ENCODE results near the gene CPED1. TPM values are rescaled to one million over a fixed set of nuclear protein-coding genes. Genes with fewer than 3 reads are reported as not detected.
A peak's percentile ranks its signal among the peaks of the same experiment; 100 is the strongest.
"Not testable (repeated sequence)": the region's sequence is repeated elsewhere in the genome, so short reads cannot be mapped to it uniquely, and the experiment has no call there.

CPED1 gene
- total RNA-seq, 2 donors from 2014 or later: 3.4 to 15.9 TPM

DNA sequence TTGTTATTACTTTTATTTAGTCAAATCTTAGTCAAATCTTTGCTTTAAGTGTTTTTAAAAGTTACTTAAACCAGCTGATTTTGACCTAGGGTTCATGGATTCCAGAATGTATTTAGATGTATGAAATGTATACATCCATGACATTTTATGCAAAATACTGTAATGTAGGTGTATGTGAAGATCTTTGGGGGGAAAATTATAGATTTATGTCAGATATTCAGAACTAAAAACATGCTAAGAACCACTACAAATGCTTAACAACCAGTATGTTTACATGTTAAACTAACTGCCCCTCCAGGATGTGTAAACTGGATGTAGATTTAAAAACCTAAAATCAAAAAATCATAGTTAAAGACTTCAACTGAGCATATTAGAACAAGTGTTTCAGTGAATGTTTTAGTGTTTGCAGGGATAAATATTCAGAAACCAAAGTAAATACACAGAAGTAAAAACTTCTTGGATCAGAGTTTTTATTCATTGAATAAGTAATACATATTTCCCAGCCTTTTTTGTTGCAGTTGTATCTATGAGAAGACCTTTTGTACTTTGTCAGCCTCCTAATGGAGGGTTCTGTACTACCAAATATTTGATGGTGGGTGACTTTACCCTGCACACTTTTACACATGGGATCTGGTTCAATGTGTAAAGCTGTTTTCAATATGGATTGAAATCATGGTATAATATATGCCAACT lies 3.9 kb downstream of the CPED1 start:
- no peak for DNase-seq
- ATAC-seq: no peak
- intact Hi-C loops (cut with DNase I, micrococcal nuclease): no loop called here

DNA sequence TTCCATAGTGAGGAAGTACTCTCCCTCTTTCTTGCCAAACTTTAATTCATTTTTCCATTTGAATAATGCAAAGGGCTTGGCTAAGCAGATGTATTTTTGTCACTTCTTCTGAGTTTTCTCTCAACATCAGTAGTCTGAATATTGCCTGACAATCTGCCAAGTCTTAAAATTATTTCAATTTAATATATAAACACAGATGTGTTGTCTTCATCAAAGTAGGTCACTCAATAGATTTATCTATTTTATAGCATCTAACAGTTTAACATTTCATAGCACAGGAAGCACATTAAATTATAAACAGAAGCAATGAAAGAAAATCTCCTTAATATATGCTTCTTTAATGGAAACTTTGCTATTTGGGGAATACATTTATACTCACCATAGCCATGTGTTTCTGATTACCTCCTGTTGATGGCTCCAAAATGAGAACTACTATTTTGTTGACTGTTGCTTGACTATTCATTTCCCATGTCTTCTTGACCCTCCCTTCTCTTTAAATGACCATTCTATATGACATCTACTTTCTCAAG lies 4.5 kb downstream of the CPED1 start:
- intact Hi-C loops (cut with DNase I, micrococcal nuclease): no loop called here
- ATAC-seq (no peak), DNase-seq (no peak)

DNA sequence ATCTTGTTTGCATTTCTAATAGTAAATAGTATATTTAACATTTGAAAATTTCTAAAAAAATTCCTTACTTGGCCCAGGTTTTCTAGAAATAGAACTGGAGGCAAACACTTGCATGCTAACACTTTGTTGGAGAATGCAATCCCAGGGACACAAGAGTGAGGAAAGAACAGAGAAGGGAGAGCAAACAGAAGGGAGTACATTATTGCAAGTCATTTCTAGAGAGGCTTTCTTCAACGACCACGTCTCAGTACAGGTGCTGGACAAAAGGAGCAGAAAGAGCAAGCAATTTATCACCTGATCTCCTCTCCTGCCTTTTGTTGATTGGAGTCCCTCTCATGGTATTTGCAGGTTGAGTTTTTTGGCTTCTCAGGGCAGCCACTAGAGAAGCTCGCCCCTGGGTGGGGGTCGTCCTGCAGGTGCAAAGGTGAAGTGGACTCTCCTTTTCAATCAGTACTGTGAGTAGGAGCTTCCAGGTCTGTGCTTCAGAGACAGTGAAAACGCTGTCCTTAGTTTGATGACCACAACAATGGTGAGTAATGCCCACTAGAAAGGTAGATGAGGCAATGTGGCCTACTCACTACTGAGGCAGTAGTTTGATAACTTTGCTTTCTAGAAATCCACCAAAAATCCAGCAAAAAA lies 5.2 kb downstream of the CPED1 start:
- no peak for ATAC-seq
- intact Hi-C loops (cut with DNase I, micrococcal nuclease): no loop called here
- no peak for DNase-seq

DNA sequence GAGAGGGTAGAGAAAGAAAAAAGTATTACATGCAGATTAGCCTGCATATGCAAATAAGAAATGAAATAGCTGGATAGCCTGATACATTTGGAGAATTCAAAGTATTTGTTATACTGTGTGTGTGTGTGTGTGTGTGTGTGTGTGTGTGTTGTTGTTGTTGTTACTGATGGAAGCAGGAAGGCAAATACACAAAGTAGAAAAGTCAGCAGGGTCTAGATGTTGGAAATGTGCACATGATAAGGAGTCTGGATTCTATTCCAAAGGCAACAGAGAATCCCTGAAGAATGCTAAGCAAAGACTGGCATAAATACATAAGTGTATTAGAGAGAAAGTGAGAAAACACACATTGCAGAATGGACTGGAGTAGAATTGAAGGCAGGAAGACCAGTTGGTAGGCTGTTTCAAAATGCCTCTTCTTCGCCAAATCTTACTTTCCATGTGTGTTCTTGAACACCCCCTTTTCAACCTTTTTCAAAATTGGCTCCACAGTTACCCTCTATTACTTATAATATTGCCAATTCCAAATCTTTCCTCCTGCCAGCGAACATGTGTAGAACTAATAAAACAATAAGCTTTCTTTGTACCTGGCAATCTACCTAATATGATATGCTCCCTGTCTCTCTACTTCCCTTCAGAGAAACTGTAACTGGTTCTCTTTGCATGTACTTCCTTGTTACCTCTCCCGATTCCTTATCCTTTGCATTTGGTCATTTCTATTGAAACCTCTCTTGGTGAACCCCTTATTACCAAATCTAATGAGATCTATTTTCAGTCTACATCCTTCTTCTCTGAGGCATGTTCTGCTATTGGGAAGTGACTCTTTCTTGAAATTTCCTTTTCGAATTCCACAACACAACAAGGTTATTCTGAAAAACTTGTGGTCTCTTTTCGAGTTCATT lies 6.2 kb downstream of the CPED1 start:
- no peak for ATAC-seq
- DNase-seq: no peak
- intact Hi-C loops (cut with DNase I, micrococcal nuclease): no loop called here

DNA sequence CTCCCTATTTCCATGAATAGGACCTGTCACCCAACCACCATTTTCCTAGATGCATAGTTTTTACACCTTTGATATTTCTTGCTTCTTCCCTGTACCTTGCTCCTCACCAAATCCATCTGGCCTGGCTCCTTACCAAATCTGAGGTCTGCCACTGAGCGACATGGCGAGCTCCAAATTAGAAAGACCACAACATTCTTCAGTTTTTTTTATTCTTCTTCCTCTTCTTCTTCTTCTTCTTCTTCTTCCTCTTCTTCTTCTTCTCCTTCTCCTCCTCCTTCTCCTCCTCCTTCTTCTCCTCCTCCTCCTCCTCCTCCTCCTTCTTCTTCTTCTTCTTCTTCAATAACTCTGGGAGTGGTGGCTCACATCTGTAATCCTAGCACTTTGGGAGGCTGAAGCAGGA lies 7.1 kb downstream of the CPED1 start:
- intact Hi-C loops (cut with DNase I, micrococcal nuclease): no loop called here
- no peak for DNase-seq
- no peak for ATAC-seq

DNA sequence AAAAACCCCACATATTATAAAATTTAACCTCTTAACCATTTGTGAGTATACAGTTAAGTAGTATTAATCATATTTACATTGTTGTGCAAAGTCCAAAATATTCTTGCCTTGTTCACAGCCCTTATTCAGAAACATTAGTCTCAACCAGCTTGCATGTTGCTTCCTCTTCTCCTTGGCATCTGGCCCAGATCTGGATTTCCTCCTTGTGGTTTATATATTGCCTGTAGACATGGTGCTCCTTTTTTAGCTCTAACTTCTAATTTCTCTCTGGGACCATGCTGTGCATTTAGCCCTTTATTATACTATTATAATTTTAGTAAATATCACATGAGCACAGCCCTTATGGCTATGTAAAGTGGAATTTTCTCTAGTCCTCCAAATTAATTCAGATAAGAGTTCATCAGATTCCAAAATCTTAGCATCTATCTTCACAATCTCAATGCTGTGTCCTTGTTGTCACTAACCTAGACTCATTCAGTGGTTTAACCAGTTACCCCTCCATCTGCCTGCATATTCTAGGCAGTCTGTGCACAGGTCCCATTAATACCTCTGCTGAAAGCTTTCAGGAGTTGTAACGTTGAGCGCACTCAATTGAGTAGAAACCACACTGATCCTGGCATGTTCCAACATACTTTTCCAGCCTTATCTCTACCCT lies 7.9 kb downstream of the CPED1 start:
- intact Hi-C loops (cut with DNase I, micrococcal nuclease): no loop called here
- DNase-seq (peak; percentile 79 to 83), ATAC-seq (peak; percentile 90)

DNA sequence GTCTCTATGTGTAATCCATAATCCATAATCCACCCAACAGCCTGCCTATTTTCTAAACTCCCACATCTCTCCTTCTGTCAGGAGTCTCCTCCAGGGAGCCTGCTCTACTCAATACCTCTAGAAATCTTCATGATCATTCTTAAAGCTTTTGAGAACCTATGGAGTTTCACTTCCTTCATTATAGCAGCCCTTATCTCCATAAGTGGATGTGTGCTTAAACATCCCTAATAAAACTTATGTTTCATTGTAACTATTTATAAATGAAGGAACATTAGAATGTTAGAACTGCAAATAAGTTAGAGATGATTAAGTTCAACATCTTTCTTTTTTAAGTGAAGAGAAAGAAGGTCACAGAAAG lies 8.5 kb downstream of the CPED1 start:
- ATAC-seq (no peak), DNase-seq (no peak)
- intact Hi-C loops (cut with DNase I, micrococcal nuclease): no loop called here

DNA sequence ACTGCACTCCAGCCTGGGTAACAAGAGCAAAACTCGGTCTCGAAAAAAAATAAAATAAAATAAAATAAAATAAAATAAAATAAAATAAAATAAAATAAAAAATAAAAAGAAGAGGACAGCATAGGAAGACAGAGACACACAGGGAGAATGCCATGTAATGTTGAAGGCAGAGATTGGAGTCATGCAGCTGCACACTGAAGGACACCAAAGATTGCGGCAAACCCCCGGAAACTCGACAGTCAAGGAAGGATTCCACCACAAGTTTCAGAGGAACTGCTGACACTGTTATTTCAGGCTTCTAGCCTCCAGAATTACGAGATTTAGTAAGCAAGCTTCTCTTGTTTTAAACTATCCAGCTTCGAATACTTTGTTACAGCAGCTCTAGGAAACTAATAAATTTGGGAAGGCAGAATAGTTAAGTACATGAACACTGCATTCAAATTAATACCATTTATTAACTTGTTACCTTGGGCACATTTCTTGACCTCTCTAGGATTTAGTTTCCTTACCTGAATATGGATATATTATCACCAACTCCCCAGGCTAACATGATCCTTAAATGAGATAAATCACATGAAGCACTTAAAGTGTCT lies 9.5 kb downstream of the CPED1 start:
- ATAC-seq: no peak
- DNase-seq: peak in 1 of 2 donors; percentile 27

DNA sequence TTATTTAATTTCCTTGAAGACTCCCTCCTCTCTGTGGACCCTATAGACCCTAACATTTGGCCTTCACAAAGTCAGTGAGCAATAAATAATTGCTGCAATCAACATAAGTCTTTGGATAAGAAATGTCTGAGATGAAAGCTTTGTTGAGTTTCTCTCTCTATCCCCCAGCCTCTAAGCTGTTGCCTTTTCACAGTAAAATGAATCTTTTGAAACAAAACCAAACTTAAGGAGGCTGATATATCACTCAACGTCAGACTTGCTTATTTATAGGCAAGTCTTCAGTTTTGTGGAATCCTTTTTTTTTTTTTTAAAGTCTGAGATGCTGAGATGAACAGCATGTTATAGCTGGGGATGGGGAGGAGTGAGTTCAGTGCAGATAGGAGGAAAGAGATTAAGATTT lies 10.0 kb downstream of the CPED1 start:
- DNase-seq (no peak), ATAC-seq (no peak)
- intact Hi-C loops (cut with DNase I, micrococcal nuclease): no loop called here

More for the DNA sequence above, 9.5 kb downstream of the CPED1 start:
- intact Hi-C loops (cut with DNase I, micrococcal nuclease): no loop called here

DNA sequence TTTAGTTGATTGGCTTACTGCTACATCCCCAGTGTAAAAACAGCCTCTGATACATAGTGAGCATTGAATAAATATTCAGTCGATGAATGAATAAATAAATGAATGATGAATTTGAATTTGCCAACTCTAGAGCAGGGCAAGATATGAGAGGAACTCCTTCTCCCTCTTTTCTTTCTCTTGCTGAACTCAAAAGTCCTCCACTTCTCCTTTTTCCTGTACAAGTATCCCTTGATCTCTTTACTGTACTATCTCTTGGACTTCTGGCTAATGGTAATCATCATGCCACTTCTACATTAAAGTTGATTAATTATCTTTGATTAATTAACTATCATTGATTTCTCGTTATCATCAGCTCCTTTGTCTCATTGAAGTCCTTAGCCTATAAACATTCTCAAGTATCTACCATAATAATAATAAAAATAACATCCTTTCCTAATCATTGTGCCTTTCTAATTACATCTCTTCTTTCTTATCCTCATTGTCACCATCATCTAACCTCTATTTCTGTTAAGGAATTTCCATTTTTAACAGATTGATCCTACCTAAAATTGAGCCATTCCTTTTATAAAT lies 10.6 kb downstream of the CPED1 start:
- intact Hi-C loops (cut with DNase I, micrococcal nuclease): no loop called here
- ATAC-seq (no peak), DNase-seq (no peak)

DNA sequence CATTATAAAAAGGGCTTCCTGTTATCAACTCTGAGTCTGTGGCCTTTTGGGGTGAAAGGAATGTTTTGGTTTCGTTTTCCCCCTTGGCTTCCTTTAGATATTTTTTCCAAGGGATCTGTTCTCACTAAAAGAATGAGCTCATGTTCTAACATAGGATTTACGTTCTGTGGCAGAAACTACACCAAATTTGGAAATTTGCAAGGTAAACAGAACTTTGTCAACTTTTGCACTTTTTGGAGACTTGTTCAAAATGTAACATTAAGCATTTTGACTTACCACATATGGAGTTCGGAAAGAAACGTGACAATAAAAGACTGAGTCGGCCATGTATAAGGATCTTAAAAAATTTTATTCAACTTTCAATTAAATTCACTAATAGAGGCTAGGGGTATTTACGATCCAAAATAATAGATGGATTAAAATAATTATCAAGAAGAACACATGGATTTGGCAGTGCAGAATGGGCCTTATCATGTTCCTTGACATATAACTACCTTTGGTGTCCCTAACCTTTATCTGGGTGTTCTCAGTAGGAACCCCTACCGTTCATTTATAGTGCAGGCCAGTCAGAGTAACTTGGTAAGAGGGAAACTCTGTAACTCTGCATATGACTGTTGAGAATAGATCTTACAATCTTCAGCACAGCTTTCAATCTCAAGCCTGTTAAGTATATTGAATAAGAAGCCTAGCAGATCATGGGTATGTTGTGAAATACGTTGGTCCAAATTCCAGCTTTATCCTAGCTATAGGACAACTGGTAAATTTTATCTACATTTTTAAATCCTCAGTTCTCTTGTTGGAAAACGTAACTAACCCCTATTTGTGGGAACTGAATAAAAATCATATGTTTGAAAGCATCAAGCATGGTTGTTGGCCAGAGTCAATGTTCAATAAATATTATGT lies 11.8 kb downstream of the CPED1 start:
- no peak for ATAC-seq
- no peak for DNase-seq
- intact Hi-C loops (cut with DNase I, micrococcal nuclease): no loop called here

DNA sequence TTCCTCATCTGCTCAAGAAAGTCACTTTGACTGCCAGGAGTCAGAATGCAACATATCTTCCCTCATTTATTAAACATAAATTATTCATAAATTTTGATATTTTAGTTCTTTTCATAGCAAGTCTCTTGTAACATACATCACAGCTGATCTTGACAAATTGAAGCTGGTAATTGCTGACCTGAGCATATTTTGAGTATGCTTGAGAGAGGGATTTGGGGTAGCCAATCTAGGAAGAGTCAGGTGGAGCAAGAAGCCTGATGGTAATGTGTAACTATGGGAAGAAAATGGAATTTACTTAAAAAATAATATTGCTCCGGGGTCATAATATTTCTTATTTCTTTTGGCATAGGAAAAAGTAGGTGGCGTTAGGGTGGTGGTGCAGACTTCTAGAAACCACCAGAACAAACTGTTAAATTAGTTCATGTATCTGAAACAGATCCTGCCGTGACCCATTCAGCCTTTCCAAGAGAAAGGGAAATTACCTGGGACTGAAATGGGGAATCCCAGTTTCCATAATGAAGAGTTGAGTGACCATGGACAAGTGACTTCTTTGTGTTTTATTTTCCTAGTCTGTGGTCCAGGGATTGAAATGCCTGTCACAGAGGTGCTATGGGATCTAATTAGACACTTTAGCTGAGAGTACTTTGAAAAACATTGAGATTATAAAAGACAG lies 12.9 kb downstream of the CPED1 start:
- intact Hi-C loops (cut with DNase I, micrococcal nuclease): no loop called here
- ATAC-seq (no peak), DNase-seq (no peak)

DNA sequence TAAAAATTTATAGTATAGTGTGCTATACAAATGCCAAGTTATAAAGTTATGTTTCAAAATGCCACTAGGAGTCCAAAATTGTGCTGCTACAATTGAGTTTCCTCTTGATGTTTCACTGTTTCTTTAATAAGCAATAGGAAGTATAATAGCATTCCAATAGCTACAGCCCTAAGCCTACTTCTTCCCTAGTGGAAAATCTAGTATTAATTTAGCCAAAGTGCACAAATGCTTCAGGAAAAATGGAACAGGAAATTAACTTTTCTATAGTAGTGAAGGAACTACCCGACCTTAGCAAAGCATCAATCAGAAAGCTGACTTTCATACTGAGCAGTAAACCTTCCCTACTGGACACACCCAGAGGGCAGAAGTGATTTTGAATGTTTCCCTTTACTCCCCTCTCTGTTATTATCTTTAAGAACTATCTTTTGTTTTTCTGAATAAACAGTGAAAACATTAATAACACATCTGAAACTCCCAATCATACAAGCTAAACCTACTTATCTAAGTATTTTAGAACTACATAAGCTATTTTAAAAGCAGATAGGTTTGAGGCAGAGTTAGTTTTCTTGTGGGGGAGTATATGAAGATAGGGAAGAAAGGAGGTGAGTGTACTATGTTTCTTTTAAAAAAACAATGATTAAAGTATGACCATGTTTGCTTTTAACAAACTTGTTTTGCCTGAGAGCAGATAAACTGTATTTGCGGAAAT lies 13.7 kb downstream of the CPED1 start:
- no peak for ATAC-seq
- DNase-seq: no peak
- intact Hi-C loops (cut with DNase I, micrococcal nuclease): no loop called here

DNA sequence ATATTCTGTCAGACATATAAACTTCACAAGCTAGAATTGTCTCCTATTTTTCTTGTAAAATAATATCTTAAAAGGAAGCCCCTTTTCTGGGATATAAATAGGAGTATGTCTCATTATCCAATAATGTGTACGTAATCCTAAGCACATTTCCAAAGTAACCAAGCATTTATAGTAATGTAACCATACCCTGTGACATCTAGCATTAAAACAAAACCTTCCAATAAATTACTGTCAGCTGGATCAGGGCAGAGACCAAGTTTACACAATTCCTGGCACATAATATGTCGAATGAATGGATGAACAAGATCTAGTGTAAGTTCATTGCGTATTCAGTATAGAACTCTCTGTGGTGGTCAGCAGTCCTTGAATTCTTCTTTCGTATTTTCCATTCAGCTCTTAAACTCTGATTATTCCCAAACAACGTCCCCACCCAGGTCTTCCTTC lies 14.3 kb downstream of the CPED1 start:
- ATAC-seq (no peak), DNase-seq (no peak)
- intact Hi-C loops (cut with DNase I, micrococcal nuclease): no loop called here

DNA sequence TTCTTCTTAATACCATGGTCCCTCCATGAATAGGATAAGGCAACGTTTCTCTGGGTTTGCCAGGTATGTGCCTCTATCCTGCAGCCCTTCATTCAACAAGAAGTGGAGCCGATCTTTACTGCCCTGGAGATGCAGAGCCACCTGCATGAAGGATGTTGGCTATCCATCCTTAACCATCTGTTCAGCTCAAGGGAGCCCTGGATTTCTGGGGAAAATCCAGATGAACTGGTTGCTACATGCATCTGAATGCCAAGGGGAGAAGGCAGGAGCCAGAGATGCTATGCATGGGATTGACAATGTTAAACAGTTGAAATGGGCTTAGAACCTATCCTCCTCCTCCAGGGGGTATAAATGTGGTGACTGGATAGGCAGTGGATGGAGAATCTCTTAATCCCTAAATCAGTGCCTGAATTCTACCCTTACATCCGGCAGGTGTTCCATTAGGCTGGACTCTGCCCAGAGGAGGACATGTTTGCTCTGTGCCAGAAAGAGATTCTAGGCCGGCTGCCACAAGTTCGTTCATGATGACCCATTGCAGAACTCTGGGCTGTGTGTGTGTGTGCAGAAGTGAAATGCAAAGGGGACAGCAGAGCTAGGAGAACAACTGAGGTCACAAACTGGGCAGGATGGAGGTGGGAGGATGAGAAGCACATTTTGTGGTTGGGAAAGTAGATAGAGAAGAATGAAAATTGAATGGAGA lies 15.6 kb downstream of the CPED1 start:
- peak; percentile 59 for ATAC-seq
- DNase-seq: peak in 1 of 2 donors; percentile 44
- intact Hi-C loops (cut with DNase I, micrococcal nuclease): no loop called here

DNA sequence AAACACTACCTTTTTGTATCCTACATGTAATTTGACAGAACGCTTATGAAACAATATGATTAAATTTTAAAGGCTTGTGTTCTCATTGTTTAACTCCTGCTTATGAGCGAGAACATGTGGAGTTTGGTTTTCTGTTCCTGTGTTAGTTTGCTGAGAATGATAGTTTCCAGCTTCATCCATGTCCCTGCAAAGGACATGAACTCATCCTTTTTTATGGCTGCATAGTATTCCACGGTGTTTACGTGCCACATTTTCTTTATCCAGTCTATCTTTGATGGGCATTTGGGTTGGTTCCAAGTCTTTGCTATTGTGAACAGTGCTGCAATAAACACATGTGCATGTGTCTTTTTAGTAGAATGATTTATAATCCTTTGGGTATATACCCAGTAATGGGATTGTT lies 16.5 kb downstream of the CPED1 start:
- ATAC-seq; intact Hi-C loops (cut with DNase I, micrococcal nuclease); DNase-seq: not testable (repeated sequence)
